T-cell (primary cell): ENCODE data around the gene RNF103. TPM values are rescaled to one million over a fixed set of nuclear protein-coding genes. Genes with fewer than 3 reads are reported as not detected.

Source experiments
- ATAC-seq, 4 experiments: fragments of 200-7000 bp in 3 of 4; fragments of 150-1000 bp in 1 of 4; cut with Tn5 transposase; replicated peaks in 1 of 4; 1 replicate in 3 of 4; 2 replicates in 1 of 4; pipeline ENCODE4 v1.10.0; 2021; ENCODE audit warnings: moderate library complexity in 3 of 4, mild to moderate bottlenecking in 2 of 4, moderate number of reproducible peaks in 1 of 4
- CTCF ChIA-PET, 2 donors: fragments of 300-600 bp; sonication (Branson Sonifier 250); formaldehyde crosslinking; loops; one replicate each; lab custom pipeline; 2022; ENCODE audit warnings: antibody characterized with exemption in 2 of 2; lab: Charles Lee
- POLR2A ChIA-PET, 2 donors: fragments of 300-600 bp; sonication (Branson Sonifier 250); formaldehyde crosslinking; loops; one replicate each; lab custom pipeline; 2022; ENCODE audit warnings: antibody characterized with exemption in 2 of 2; lab: Charles Lee
- DNase-seq, 35 experiments: peaks; one replicate each; pipeline versions ENCODE4 v3.0.0 to v3.0.0-alpha.2; 2013 to 2023
- H3K27ac ChIP-seq: one replicate; pipeline ENCODE4 v1.5.1; 2013; ENCODE audit warnings: low read length
- H3K27me3 ChIP-seq, 2 experiments: replicated peaks in 1 of 2; 1 replicate in 1 of 2; 2 replicates in 1 of 2; pipeline versions ENCODE4 v1.6.1 to v1.7.0; 2013; ENCODE audit warnings: low read length in 1 of 2, mixed read lengths in 1 of 2; ENCODE audit not compliant: control insufficient read depth in 2 of 2, insufficient read depth in 2 of 2; ENCODE audit errors: extremely low read depth in 1 of 2
- H3K36me3 ChIP-seq, 2 donors: 1 replicate in 1 of 2; 2 replicates in 1 of 2; pipeline versions ENCODE4 v1.6.1 to v1.7.0; 2013; ENCODE audit warnings: low read length in 1 of 2; ENCODE audit not compliant: control insufficient read depth in 2 of 2, insufficient read depth in 1 of 2; ENCODE audit errors: extremely low read depth in 1 of 2
- H3K4me1 ChIP-seq, 2 experiments: 1 replicate in 1 of 2; 2 replicates in 1 of 2; pipeline versions ENCODE4 v1.6.1 to v1.7.0; 2013; ENCODE audit warnings: low read length in 2 of 2, mixed read lengths in 1 of 2; ENCODE audit not compliant: insufficient read depth in 2 of 2, control insufficient read depth in 1 of 2; ENCODE audit errors: extremely low read depth in 1 of 2
- H3K4me3 ChIP-seq, 2 donors: 1 replicate in 1 of 2; 2 replicates in 1 of 2; pipeline versions ENCODE4 v1.5.1 to v1.7.0; 2013; ENCODE audit warnings: mild to moderate bottlenecking in 2 of 2, low read length in 1 of 2, moderate library complexity in 1 of 2; ENCODE audit not compliant: control insufficient read depth in 1 of 2; ENCODE audit errors: extremely low read depth in 1 of 2
- H3K9me3 ChIP-seq: 2 replicates; pipeline ENCODE4 v1.7.0; 2013
- H3K27ac Mint-ChIP-seq, 2 donors: one replicate each; pipeline ENCODE4 v1.8.0; 2020 to 2021; ENCODE audit warnings: mild to moderate bottlenecking in 2 of 2, mixed read lengths in 2 of 2
- H3K27me3 Mint-ChIP-seq, 2 donors: one replicate each; pipeline ENCODE4 v1.8.0; 2021 to 2022; ENCODE audit warnings: mixed read lengths in 2 of 2
- H3K36me3 Mint-ChIP-seq: one replicate; pipeline ENCODE4 v1.8.0; 2021; ENCODE audit warnings: mixed read lengths
- H3K4me1 Mint-ChIP-seq, 3 donors: one replicate each; pipeline ENCODE4 v1.8.0; 2020 to 2022; ENCODE audit warnings: mixed read lengths in 3 of 3, mild to moderate bottlenecking in 1 of 3
- H3K4me3 Mint-ChIP-seq, 3 donors: one replicate each; pipeline ENCODE4 v1.8.0; 2020 to 2022; ENCODE audit warnings: mild to moderate bottlenecking in 3 of 3, mixed read lengths in 3 of 3, moderate library complexity in 3 of 3
- H3K9me3 Mint-ChIP-seq, 3 donors: one replicate each; pipeline ENCODE4 v1.8.0; 2020 to 2022; ENCODE audit warnings: mixed read lengths in 3 of 3
- WGBS: methylation state at CpG from one replicate; pipeline ENCODE4 v1.1.5; 2013; ENCODE audit warnings: missing lambda C conversion rate; ENCODE audit not compliant: insufficient coverage; 5-methylcytosine and 5-hydroxymethylcytosine counted together
- total RNA-seq, 35 experiments: library from RNA in 6 of 35; stranded (reverse) in 6 of 35; fragments of 120-200 nt in 1 of 35; gene quantifications; one replicate each; pipeline versions ENCODE4 v1.2.1 to v1.2.4 and lab custom pipeline; 2013 to 2026

The RNF103 gene
- total RNA-seq, 5 donors from 2014 or later (not counting 1 experiment from before 2014, with no cell fraction given): 30.3 to 65.1 (median 32.7) TPM

- ChIA-PET CTCF (no interaction called here), POLR2A (no interaction called here)
- Histone ChIP-seq H3K4me3 (no peak overlapping the region), H3K9me3 (no peaks in the 10 kb centered on the region), H3K36me3 (peaks cover 0 to 6% of the 10 kb centered on the region in 2 donors), H3K27ac (no peak overlapping the region), H3K4me1 (peaks cover 20 to 30% of the 10 kb centered on the region in 2 experiments), H3K27me3 (no peaks in the 10 kb centered on the region)
- Mint-ChIP-seq H3K4me1 (peaks cover 35 to 49% (median 46%) of the 10 kb centered on the region in 3 donors), H3K27ac (no peak overlapping the region), H3K36me3 (peaks cover 12% of the 10 kb centered on the region), H3K4me3 (no peak overlapping the region), H3K9me3 (no peaks in the 10 kb centered on the region), H3K27me3 (no peaks in the 10 kb centered on the region)
- no peak for DNase-seq
- no peak for ATAC-seq
- no CpG with 5 or more reads among the region's 2 CpGs for WGBS
Observed at GRCh38 chr2:86557836-86558235, 65.8 kb downstream of the RNF103 start.

DNA sequence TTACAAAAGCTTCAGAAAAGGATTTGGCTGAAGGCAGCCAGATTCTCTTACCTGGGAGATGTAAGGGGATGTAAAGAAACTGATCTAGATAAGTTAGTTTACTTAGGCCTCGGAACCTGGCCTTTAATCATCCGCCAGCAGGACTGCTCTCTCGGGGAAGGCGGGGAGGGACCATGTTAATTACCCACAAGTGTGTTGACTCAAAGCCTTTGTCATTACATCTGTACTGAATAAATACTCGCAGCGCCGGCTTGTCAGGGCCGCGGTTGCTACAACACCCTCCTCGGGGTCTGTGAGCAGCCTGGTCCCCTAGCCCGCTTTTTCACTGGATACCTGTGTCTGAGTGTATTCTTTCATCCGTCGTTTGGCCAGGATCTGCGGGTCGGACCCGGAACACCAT lies 67.2 kb downstream of the RNF103 start:
- no peak overlapping the region for H3K4me3 Mint-ChIP-seq
- peaks cover 37 to 50% (median 50%) of the 10 kb centered on the region in 3 donors for H3K4me1 Mint-ChIP-seq
- ATAC-seq (no peak), DNase-seq (no peak)
- WGBS: 96% methylated on average over 9 of the region's 16 CpGs
- ChIA-PET POLR2A (interaction anchor here in 1 of 2 donors (1.2 kb wide), 1 partner anchor 28 kb away, joined by 3 read pairs; no protein-coding TSS in a partner anchor), CTCF (no interaction called here)
- no peak overlapping the region for H3K27ac Mint-ChIP-seq
- Histone ChIP-seq H3K27ac (no peak overlapping the region), H3K9me3 (no peaks in the 10 kb centered on the region), H3K36me3 (peaks cover 0 to 6% of the 10 kb centered on the region in 2 donors), H3K4me1 (peaks cover 18 to 32% of the 10 kb centered on the region in 2 experiments), H3K27me3 (no peaks in the 10 kb centered on the region), H3K4me3 (no peak overlapping the region)
- H3K27me3 Mint-ChIP-seq: no peaks in the 10 kb centered on the region
- peaks cover 16% of the 10 kb centered on the region for H3K36me3 Mint-ChIP-seq
- no peaks in the 10 kb centered on the region for H3K9me3 Mint-ChIP-seq

Other genes starting within 250 kb of the RNF103 start
- 100 to 1,000 TPM; 140 to 168 (median 145) TPM for gene KDM3A, start 182.5 kb downstream of the RNF103 start, total RNA-seq
- 10 to 100 TPM; 65.0 to 82.5 (median 68.5) TPM for gene CHMP3, start 60.4 kb downstream of the RNF103 start, total RNA-seq
- gene RMND5A, start 96.4 kb upstream of the RNF103 start, total RNA-seq: 10 to 100 TPM; 27.0 to 37.3 (median 31.7) TPM
- gene CD8A, start 167.0 kb upstream of the RNF103 start, total RNA-seq: 100 to 1,000 TPM in 4 of 5 donors, 10 to 100 TPM in 1; 92.1 to 194 (median 158) TPM
- 100 to 1,000 TPM in 3 of 5 donors, 10 to 100 TPM in 2; 50.8 to 206 (median 117) TPM for gene CD8B, start 238.0 kb upstream of the RNF103 start, total RNA-seq